NCI-H187 (cell line): ENCODE measurements around the gene LMAN2L.

ENCODE experiments used
- DNase-seq, 2 experiments: peaks; one replicate each; lab custom pipeline; 2025; lab: John Stamatoyannopoulos, UW

Gene LMAN2L

DNA sequence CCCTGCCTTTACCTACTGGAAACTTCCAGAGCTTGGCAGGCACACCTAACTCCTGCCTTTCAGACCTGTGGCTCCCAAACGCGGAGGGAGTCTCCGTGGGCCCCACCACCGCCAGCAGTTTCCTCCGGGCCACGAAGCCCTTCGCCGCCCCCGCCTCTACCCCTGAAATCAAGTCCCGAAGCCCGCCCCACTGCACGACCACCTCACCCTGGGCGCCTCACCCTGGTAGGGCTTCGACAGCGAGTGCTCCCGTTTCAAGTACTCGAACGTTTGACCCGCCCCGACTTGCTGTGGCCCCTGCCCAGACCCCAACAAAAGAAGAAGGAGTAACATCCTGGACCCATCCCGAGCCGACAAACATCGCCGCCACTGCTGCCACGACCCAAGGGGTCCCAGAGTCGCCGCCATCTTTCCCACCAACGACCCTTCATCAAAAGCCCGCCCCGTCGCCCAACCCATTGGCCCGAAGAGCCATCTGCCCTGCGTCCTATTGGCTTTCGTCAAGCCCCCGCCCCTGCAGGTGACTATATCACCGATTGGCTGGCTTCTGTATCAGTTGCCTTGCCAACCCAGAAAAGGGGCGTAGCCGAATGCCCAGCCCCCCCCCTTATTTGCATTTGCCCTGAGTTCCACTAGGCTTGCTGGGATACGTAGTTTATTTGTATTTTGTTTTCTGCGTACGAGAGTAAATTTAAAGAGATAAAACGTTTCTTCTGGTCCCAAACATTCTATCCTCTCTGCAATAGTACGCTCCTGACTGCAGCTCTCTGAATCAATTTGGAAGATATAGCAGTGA is at the start of gene LMAN2L:
Gene LMAN2L, minus strand, starts transcription at position 432 of the 796 bp plus-strand sequence. Its CDS starts 24 bp downstream, at position 408.
- peak; percentile 93 to 97 for DNase-seq

- no peak for DNase-seq
Observed at GRCh38 chr2:96789245-96789617, 49.4 kb upstream of the LMAN2L start.

DNA sequence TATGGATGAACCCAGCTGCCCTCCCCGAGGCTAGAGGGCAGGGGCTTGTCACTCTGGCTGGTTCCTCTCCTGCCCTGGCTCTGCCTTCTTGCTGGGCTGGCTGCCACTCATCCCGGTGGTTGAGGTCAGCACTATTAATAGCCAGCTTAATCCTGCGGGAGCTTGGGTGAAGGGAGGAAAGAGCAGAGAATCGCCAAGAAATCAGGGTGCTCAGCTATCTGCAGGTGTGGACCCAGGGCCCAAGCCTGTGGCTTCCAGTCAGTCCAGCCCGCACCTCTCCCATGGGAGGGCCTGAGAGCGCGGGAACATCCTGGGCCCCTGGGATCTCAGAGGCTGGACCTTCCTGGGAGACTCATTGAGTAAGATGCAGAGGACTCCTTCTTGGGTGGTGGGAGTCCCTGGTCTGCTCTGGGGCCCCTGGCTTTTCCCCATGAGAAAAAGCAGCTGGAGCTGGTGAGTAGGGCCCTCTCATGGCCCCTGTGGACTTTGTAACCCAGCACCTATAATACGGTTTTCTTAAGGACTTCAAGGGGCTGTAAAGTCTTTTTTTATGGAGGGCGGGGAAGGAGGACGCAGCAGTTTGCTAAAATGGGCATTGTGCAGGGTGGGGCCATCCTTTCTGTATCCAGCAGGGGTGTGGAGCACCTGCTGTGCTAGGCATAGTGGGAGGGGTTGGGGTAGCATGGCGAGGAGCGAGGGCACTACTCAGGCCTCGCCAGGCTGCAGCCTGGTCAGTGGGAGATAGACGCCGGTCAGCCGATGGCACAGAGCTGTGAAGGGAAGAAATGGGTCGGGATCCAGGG is 48.8 kb upstream of the LMAN2L start:
- DNase-seq = peak; percentile 39 to 64

GRCh38 chr2:96787411-96787810 is 47.5 kb upstream of the LMAN2L start:
- DNase-seq = no peak

- DNase-seq = no peak
Observed at GRCh38 chr2:96783388-96783787, 43.5 kb upstream of the LMAN2L start.

DNA sequence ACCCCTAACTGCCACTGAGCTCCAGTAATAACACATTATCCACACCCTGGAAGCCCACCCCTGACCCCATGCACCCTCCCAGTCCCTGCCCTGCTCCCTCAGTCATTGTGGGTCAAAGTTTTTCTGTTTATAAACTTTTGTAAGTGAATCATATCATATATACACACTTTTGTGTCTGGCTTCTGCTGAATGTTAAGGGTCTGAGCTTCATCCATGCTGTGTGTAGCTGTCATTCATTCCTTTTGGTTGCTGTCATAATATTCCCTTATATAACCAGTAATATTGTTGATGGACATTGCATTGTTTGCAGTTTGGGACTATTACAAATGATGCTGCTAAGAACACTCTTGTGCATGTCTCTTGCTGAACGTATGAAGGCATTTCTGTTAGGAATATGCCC is 35.3 kb upstream of the LMAN2L start:
- DNase-seq = no peak

GRCh38 chr2:96773922-96774321 is 34.1 kb upstream of the LMAN2L start:
- peak; percentile 14 to 57 for DNase-seq

DNA sequence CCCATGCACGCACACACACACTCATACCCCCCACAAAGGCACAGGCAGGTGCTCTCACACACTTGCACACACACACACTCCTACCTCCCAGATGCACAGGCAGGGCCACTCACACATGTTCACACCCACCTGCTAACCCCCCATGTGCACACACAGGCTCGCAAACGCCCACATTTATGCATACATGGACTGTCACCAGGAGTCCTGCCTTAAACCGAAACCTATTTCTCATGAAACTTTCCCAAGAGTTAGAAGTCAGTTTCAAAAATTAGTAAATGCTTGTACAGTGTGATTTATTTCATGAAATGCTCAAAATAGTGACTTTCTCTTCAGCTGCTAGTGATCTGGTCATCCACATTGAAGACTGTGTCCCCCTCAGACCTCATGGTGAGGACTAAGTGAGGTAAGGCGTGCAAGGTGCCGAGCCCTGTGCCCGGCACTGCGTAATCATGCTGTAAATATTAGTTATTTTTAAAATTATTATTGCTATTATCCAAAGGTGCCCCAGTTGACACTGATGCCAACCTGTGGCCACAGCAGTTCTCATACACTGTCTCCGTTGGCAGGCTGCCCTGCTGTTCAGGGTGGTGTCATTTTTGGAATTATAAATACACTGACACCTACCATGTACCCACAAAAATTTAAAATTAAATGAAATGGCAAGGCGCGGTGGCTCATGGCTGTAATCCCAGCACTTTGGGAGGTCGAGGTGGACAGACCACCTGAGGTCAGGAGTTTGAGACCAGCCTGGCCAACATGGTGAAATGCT is 33.2 kb upstream of the LMAN2L start:
- DNase-seq = no peak

DNA sequence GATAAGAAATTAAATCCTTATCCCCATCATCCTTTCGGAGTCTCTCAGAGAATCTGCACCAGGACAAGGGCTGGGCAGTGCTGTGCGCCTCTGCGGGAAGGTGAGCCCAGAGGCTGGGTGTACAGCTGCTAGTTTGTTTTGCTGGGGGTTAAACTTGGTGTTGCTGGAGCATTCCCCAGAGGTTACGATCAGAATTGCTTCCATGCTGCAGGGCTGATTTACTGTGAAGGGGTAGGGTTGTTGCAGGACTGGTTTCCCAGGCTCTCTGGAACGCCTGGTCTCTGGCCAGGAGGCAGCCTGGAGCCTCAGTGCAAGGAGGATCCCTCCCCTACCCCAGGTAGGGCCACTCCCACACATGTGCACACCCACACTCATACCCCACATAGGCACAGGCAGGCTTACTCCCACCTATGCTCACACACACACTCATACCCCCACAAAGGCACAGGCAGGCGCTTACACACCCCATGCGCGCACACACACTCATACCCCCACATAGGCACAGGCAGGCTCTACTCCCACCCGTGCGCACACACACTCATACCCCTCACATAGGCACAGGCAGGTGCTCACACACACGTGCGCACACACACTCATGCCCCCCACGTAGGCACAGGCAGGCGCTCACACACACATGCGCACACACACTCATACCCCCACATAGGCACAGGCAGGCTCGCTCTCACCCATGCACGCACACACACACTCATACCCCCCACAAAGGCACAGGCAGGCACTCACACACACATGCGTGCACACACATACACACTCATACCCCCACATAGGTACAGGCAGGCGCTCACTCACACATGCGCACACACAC is 32.1 kb upstream of the LMAN2L start:
- DNase-seq = no peak

DNA sequence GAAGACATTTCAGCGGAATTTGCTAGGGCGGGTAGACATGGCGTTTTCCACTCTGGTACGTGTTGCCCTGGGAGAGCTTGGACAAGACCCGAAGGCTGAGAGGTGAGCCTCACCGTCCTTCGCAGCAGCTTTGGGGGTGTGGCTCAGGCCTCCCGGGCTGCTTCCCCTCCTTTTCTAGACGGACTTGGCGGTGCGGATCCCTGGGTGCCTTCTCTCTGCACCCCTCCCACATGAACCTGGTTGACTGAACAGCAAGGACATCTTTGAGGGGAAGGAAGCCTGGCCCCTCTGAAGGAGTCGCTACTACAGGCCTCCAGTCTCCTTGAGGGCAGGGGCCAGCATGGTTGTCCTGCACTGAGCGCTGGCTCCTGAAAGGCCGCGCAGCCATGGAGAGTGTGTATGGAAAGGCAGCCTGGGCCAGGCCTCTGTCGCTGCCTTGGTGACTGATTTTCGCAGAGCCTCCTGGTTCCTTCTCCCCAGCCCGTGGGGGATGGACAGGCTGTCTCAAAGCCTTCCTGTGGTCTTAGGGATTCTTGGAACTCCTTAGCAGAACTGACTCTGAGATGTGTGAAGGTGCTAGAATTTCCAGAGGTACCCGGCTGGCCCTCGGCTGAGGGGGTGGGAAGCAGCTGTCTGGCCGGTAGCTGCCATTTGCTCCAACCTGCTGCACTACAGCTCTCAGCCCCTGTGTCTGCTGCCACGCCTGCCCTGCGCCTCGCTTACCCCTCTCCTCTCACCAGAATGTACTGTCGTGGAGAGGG is 30.8 kb upstream of the LMAN2L start:
- no peak for DNase-seq

- DNase-seq = peak; percentile 11 to 16
Observed at GRCh38 chr2:96769814-96770213, 29.9 kb upstream of the LMAN2L start.

GRCh38 chr2:96768083-96768561 is 28.3 kb upstream of the LMAN2L start:
- peak in 1 of 2 experiments; percentile 14 for DNase-seq

DNA sequence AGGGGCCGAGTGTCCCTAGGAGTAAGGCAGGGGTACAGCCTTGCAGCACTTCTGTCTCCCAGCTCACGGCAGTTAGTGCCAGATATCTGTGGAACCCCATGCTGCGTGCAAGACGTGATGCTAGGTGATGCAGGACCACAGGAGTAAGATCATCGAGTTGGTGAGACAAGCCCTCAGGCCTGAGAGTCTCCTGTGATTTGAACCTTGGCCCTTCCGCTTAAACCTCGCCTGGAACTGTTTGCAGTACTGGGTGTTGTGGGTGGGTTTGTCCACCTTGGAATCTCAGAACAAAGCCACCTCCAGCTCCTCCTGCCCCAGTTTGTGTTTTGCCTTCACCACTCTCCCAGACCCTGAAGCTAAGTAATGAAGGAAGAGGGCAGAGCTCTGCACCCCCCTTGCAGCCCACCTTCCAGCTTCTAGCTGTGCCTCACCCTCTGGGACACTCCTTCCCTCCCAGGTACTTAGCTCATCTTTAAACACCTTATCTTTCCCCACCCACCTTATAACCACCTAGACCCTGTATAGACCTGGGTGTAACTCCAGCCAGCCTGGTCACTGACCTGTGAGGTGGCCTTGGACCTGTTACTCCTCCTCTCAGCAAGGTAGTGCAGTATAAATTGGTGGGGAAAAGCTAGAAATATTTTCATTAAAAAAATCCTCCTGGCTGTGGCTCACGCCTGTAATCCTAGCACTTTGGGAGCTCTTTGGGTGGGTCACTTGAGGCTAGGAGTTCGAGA is 27.4 kb upstream of the LMAN2L start:
- no peak for DNase-seq

- DNase-seq = no peak
Observed at GRCh38 chr2:96764253-96764637, 24.4 kb upstream of the LMAN2L start.

- peak in 1 of 2 experiments; percentile 10 for DNase-seq
Observed at GRCh38 chr2:96763511-96764252, 23.8 kb upstream of the LMAN2L start.

DNA sequence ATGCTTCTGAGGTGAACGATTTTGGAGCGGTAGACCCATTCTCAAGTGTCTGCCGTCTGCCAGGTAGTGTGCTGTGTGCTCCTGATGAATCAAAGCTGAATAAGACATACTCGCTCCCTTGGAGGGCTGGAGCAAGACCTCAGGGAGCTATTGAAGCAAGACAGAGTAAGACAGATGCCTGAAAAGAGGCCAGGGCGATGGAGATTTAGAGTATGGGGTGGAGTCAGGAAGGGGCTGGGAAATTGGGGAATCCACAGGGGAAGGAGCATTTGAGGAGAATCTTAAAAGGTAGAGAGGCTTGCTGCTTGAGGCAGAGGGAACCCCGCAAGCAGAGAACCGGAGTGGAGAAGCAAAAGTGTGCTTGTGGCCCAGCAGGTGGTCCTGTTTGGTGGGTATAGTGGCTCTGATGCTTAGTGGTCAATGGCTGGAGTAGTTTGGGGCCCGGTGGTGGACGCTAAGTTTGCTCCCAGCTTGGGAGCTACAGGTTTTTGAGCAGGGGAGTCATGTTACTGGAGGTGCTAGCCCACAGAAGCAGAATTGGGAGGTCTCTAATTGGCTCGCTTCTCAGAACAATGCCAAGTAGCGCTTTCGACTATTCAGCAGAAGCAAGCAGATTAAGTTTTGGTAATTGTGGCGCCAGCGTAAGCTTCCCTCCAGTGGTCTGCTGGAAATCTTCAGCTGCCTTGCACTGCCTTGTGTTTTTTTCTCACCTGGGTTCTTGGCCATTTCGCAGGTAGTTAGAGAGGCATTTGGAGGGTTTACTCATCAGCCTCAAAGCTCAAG is 22.9 kb upstream of the LMAN2L start:
- peak in 1 of 2 experiments; percentile 19 for DNase-seq

DNA sequence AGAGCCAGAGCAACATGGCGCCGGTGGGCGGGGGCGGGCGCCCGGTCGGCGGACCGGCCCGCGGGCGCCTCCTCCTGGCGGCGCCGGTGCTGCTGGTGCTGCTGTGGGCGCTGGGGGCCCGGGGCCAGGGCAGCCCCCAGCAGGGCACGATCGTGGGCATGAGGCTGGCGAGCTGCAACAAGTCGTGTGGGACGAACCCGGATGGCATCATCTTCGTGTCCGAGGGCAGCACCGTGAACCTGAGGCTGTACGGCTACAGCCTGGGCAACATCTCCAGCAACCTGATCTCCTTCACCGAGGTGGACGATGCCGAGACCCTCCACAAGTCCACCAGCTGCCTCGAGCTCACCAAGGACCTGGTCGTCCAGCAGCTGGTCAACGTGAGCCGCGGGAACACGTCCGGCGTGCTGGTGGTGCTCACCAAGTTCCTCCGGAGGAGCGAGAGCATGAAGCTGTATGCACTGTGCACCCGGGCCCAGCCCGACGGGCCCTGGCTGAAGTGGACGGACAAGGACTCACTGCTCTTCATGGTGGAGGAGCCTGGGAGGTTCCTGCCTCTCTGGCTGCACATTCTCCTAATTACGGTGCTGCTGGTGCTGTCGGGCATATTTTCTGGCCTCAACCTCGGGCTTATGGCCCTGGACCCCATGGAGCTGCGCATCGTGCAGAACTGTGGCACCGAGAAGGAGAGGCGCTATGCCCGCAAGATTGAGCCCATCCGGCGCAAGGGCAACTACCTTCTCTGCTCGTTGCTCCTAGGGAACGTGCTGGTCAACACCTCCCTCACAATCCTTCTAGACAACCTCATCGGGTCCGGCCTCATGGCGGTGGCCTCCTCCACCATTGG is 21.3 kb upstream of the LMAN2L start:
- peak; percentile 6 to 11 for DNase-seq
